Measurements from ENCODE around the gene WDR26. TPM values are rescaled to one million over a fixed set of nuclear protein-coding genes. Genes with fewer than 3 reads are reported as not detected.

The WDR26 gene
- total RNA-seq, 1 donor: 57.7 TPM

DNA sequence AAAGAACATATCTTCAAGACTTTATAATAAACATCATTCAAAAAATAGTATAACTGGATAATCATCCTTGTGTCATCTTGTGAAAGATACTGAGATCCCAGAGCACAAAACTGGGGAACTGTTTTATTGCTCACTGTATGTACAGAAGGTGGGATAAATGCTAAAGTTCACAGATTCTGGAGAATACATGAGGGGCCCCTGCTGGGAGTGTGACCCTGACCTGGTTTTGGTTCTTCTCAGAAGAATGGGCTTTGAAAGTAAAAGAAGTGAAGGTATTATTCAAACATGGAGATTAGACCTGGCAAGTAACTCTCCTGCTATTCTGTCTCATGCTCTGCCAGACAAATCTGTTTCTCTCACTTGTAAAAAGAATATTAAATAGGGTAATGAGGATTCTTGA is 14.5 kb downstream of the WDR26 start:
- H3K4me3 ChIP-seq (ENCODE audit: low read depth, low read length): no peak overlapping the region
- no peak for DNase-seq (ENCODE audit: low read depth)
- TF ChIP-seq, protein P1, sequence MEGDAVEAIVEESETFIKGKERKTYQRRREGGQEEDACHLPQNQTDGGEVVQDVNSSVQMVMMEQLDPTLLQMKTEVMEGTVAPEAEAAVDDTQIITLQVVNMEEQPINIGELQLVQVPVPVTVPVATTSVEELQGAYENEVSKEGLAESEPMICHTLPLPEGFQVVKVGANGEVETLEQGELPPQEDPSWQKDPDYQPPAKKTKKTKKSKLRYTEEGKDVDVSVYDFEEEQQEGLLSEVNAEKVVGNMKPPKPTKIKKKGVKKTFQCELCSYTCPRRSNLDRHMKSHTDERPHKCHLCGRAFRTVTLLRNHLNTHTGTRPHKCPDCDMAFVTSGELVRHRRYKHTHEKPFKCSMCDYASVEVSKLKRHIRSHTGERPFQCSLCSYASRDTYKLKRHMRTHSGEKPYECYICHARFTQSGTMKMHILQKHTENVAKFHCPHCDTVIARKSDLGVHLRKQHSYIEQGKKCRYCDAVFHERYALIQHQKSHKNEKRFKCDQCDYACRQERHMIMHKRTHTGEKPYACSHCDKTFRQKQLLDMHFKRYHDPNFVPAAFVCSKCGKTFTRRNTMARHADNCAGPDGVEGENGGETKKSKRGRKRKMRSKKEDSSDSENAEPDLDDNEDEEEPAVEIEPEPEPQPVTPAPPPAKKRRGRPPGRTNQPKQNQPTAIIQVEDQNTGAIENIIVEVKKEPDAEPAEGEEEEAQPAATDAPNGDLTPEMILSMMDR (IDR thresholded peaks at IDR 0.05; ENCODE audit: insufficient read depth, low read length): no peak

DNA sequence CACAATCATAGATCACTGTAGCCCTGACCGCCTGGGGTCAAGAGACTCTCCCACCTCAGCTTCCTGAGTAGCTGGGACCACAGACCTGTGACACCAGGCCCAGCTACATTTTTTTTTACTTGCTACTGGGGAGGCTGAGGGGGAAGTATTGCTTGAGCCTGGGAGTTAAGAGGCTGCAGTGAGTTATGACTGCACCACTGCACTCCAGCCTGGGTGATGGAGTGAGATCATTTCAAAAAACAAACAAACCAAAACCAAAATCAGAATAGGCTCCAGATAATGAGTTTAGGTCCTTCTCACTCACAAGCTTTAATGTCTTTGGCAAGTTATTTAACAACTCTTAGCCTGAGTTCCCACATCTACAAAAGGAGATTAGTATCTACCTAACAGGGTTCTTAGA is 22.8 kb downstream of the WDR26 start:
- H3K4me3 ChIP-seq (ENCODE audit: low read depth, low read length): no peak overlapping the region
- DNase-seq (ENCODE audit: low read depth): no peak
- TF ChIP-seq, protein P1 (IDR thresholded peaks at IDR 0.05; ENCODE audit: insufficient read depth, low read length): no peak

DNA sequence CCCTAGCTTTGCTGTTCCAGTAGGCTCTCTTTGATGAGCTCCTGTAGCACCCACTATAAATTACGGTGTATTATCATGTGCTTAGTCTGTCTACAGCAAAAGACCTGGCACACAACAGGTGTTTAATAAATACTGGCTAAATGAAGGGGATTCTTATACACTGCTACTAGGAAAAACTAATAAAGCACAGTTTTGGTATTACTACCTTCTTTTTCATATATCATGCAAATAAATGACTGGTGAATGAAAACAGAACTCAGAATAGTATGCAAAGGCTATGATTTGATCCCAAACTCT is 26.4 kb downstream of the WDR26 start:
- no peak for DNase-seq (ENCODE audit: low read depth)
- TF ChIP-seq, protein P1 (IDR thresholded peaks at IDR 0.05; ENCODE audit: insufficient read depth, low read length): no peak

DNA sequence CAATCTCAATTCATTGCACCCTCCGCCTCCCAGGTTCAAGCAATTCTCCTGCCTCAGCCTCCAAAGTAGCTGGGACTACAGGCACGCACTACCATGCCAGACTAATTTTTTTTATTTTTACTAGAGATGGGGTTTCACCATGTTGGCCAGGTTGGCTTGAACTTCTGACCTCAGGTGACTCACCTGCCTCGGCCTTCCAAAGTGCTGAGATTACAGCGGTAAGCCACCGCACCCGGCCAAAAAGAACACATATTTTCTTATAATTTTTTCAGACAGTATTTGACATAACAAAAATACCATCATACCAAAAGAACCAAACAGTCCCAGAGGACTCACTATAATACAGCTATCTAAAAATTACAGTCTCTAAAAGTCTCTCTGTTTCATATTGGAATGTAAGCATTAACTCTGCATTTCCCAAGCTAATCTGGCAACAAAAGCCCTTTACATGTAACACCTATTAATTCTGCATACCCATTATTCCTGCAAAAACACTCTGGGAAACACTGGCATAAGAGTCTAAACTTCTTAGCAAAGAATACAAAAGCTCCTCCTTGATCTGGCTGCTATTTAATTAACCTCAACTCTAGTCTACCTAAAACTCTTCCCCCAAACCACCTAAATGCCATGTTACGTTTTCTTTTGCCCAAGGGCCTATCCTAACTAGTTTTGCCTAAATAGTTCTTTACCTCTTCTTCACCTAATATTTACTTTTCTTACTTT is 26.9 kb downstream of the WDR26 start:
- TF ChIP-seq, protein P1 (IDR thresholded peaks at IDR 0.05; ENCODE audit: insufficient read depth, low read length): no peak
- DNase-seq (ENCODE audit: low read depth): no peak

More for the DNA sequence above, 26.4 kb downstream of the WDR26 start:
- H3K4me3 ChIP-seq (ENCODE audit: low read depth, low read length): no peak overlapping the region

DNA sequence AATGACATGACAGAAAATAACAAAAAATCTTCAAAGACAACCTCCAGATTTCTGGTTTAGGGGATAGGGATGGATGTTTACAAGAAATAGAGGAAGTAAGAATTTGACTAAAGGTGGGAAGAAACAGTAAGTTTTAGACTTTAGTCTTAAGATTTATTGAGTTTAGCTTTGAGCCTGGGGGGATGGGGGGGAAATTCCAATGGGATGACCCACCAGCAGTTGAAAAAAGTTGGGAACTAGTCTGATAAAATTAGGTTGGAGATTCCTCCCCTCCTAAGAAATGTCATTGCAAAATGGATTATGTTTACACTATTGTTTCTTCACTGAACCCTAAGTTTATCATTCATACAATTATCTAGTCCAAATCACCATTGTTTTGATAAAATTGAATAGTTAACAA is 28.4 kb downstream of the WDR26 start:
- no peak overlapping the region for H3K4me3 ChIP-seq (ENCODE audit: low read depth, low read length)
- TF ChIP-seq, protein P1 (IDR thresholded peaks at IDR 0.05; ENCODE audit: insufficient read depth, low read length): no peak
- peak; percentile 22 for DNase-seq (ENCODE audit: low read depth)

More for the DNA sequence above, 26.9 kb downstream of the WDR26 start:
- no peak overlapping the region for H3K4me3 ChIP-seq (ENCODE audit: low read depth, low read length)

DNA sequence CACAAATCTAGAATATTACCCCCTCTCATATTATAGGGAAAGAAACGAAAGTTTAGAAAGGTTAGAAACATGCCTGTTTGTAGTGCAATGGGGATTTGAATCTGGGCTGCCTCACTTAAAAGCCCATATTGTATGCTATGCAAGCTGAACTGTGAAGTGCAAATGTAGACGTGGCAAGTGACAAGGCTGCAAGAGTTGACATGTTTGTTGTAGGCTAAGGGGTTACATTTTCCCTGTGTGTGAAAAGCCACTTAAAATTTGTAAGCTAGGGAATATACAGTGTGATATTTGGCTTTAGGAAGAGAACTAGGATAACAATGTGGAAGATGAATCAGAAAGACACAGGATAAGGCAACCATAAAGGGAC is 29.0 kb downstream of the WDR26 start:
- DNase-seq (ENCODE audit: low read depth): no peak
- H3K4me3 ChIP-seq (ENCODE audit: low read depth, low read length): no peak overlapping the region
- TF ChIP-seq, protein P1 (IDR thresholded peaks at IDR 0.05; ENCODE audit: insufficient read depth, low read length): no peak
